ENCODE measurements around the gene UBL7. TPM values are rescaled to one million over a fixed set of nuclear protein-coding genes. Genes with fewer than 3 reads are reported as not detected.

The UBL7 gene
- total and polyA plus RNA-seq, 2 of the 8 experiments (the other 6 are each of a cell fraction or from before 2014, with no cell fraction given), result 71.5 to 183 TPM

DNA sequence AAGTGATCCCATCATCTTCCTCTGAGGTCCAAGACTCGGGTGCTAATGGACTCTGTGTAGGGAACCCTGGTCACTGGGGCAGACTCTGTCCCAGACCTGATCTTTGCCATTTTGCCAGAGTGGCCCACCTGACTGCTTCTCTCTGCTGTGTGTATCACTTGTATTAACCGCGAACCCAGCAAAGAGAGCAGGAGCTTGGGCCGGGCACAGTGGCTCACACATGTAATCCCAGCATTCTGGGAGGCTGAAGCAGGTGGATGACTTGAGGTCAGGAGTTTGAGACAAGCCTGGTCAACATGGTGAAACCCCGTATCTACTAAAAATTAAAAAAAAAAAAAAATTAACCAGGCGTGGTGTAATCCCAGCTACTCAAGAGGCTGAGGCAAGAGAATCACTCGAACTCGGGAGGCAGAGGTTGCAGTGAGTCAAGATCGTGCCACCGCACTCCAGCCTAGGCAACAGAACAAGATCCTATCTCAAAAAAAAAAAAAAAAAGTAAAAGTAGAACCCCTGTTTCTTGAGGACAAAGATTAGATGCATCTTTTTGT lies 60.6 kb downstream of the UBL7 start (continued):
- TF ChIP-seq RNF2 (IDR thresholded peaks at IDR 0.05; ENCODE audit: borderline replicate concordance, low read depth, low read length, missing control alignments, poor library complexity, severe bottlenecking), result no peak
- no peak for TF ChIP-seq NRF1 (IDR thresholded peaks at IDR 0.05; ENCODE audit: low read depth, low read length)
- TF ChIP-seq SAP30 (IDR thresholded peaks at IDR 0.05; ENCODE audit: insufficient read depth, insufficient replicate concordance, low read length), result no peak
- no peak for TF ChIP-seq BCL11A (IDR thresholded peaks at IDR 0.05; ENCODE audit: low read depth in 2 of 2, low read length in 2 of 2)
- no peak for TF ChIP-seq CHD1 (IDR thresholded peaks at IDR 0.05; ENCODE audit: low read depth, low read length)
- TF ChIP-seq EGR1 (IDR thresholded peaks at IDR 0.05; ENCODE audit: borderline replicate concordance, low read depth, low read length), result no peak
- TF ChIP-seq HDAC6 (IDR thresholded peaks at IDR 0.05; ENCODE audit: low read depth, low read length), result no peak
- TF ChIP-seq ZNF274 (IDR thresholded peaks at IDR 0.05; ENCODE audit: borderline replicate concordance, extremely low read depth, low read length), result no peak

Measured in H1 (cell line).